GM23338 (cell line): ENCODE data around the gene POU4F3. TPM values are rescaled to one million over a fixed set of nuclear protein-coding genes. Genes with fewer than 3 reads are reported as not detected.

Experiments
- ATAC-seq: fragments of 200-7000 bp; cut with Tn5 transposase; 3 replicates; pipeline ENCODE4 v1.9.1; 2020
- DNase-seq: peaks from one replicate; pipeline ENCODE4 v3.0.0-alpha.2; 2015; ENCODE audit warnings: low spot score
- H2AFZ ChIP-seq: fragments of 200-600 bp; sonication (generic); 2 replicates; pipeline ENCODE4 v1.8.0; 2016; ENCODE audit warnings: antibody characterized with exemption, mild to moderate bottlenecking, moderate library complexity
- H3F3A ChIP-seq: fragments of 200-600 bp; sonication (generic); replicated peaks from 2 replicates; pipeline ENCODE4 v1.8.0; 2017; ENCODE audit warnings: antibody characterized with exemption, mixed run types, low read depth
- H3K27ac ChIP-seq: fragments of 200-600 bp; sonication (generic); 2 replicates; pipeline ENCODE4 v1.6.1; 2016; ENCODE audit warnings: low read depth
- H3K27me3 ChIP-seq: fragments of 200-600 bp; sonication (generic); 2 replicates; pipeline ENCODE4 v1.8.0; 2016; ENCODE audit warnings: mild to moderate bottlenecking, mixed run types, moderate library complexity; ENCODE audit not compliant: insufficient read depth
- H3K36me3 ChIP-seq: fragments of 200-600 bp; sonication (generic); 2 replicates; pipeline ENCODE4 v1.8.0; 2016; ENCODE audit warnings: mild to moderate bottlenecking; ENCODE audit not compliant: insufficient read depth
- H3K4me1 ChIP-seq: fragments of 200-600 bp; sonication (generic); 2 replicates; pipeline ENCODE4 v1.8.0; 2016; ENCODE audit warnings: mild to moderate bottlenecking, moderate library complexity; ENCODE audit not compliant: insufficient read depth
- H3K4me2 ChIP-seq: fragments of 200-600 bp; sonication (generic); 2 replicates; pipeline ENCODE4 v1.7.1; 2017; ENCODE audit warnings: mixed run types
- H3K4me3 ChIP-seq: fragments of 200-600 bp; sonication (generic); 2 replicates; pipeline ENCODE4 v1.6.1; 2016; ENCODE audit warnings: mixed run types
- H3K79me2 ChIP-seq: fragments of 200-600 bp; sonication (generic); replicated peaks from 2 replicates; pipeline ENCODE4 v1.8.0; 2017; ENCODE audit warnings: mild to moderate bottlenecking; ENCODE audit not compliant: insufficient read depth
- H3K9me2 ChIP-seq: fragments of 200-600 bp; sonication (generic); 2 replicates; pipeline ENCODE4 v1.8.0; 2017; ENCODE audit not compliant: insufficient read depth
- H4K20me1 ChIP-seq: fragments of 200-600 bp; sonication (generic); replicated peaks from 2 replicates; pipeline ENCODE4 v1.8.0; 2017; ENCODE audit warnings: mild to moderate bottlenecking; ENCODE audit not compliant: insufficient read depth
- H3K27ac Mint-ChIP-seq: 2 replicates; pipeline ENCODE4 v1.8.0; 2020; ENCODE audit warnings: inconsistent platforms, mild to moderate bottlenecking, moderate library complexity, mixed read lengths
- H3K27me3 Mint-ChIP-seq: 3 replicates; pipeline ENCODE4 v1.8.0; 2022; ENCODE audit warnings: low read depth, mild to moderate bottlenecking, moderate library complexity, mixed read lengths, inconsistent platforms; ENCODE audit not compliant: insufficient read depth, poor library complexity
- H3K36me3 Mint-ChIP-seq: 3 replicates; pipeline ENCODE4 v1.8.0; 2021; ENCODE audit warnings: low read depth, mild to moderate bottlenecking, inconsistent platforms, moderate library complexity, mixed read lengths
- H3K4me1 Mint-ChIP-seq: 3 replicates; pipeline ENCODE4 v1.8.0; 2020; ENCODE audit warnings: mild to moderate bottlenecking, inconsistent platforms, mixed read lengths
- H3K4me3 Mint-ChIP-seq: 3 replicates; pipeline ENCODE4 v1.8.0; 2021; ENCODE audit warnings: moderate library complexity, mild to moderate bottlenecking, inconsistent platforms, mixed read lengths
- H3K9me3 Mint-ChIP-seq: 3 replicates; pipeline ENCODE4 v1.8.0; 2020; ENCODE audit warnings: moderate library complexity, mild to moderate bottlenecking, inconsistent platforms, mixed read lengths
- CREB1 ChIP-seq: fragments of 250-450 bp; sonication (Bioruptor Pico); IDR thresholded peaks from 2 replicates; pipeline ENCODE4 v1.5.0; 2020; ENCODE audit warnings: low read depth, mild to moderate bottlenecking, moderate library complexity
- CTCF ChIP-seq, 2 experiments: fragments of 200-600 bp in 1 of 2; sonication (generic) in 1 of 2; conservative IDR thresholded peaks; 2 replicates each; pipeline versions ENCODE4 v1.5.1 to v1.6.1; 2016 to 2017; ENCODE audit warnings: antibody characterized with exemption in 2 of 2, low read depth in 2 of 2, mild to moderate bottlenecking in 2 of 2, moderate library complexity in 1 of 2
- EZH2 ChIP-seq: fragments of 200-600 bp; sonication (generic); IDR thresholded peaks from one replicate; pipeline ENCODE4 v1.8.0; 2017; ENCODE audit warnings: antibody characterized with exemption, mild to moderate bottlenecking, low read depth; ENCODE audit not compliant: unreplicated experiment
- EZH2phosphoT487 ChIP-seq: fragments of 200-600 bp; sonication (generic); IDR thresholded peaks from one replicate; pipeline ENCODE4 v1.8.1; 2018; ENCODE audit warnings: antibody characterized with exemption; ENCODE audit not compliant: unreplicated experiment
- NANOG ChIP-seq: IDR thresholded peaks from 2 replicates; pipeline ENCODE4 v1.6.1; 2016; ENCODE audit warnings: antibody characterized with exemption, borderline replicate concordance
- POLR2AphosphoS5 ChIP-seq: IDR thresholded peaks from 2 replicates; pipeline ENCODE4 v1.6.1; 2016; ENCODE audit warnings: antibody characterized with exemption, low read depth
- REST ChIP-seq: IDR thresholded peaks from one replicate; pipeline ENCODE4 v1.6.1; 2018; ENCODE audit warnings: antibody characterized with exemption; ENCODE audit not compliant: unreplicated experiment
- STAT1 ChIP-seq: IDR thresholded peaks from one replicate; pipeline ENCODE4 v1.6.1; 2016; ENCODE audit warnings: antibody characterized with exemption; ENCODE audit not compliant: unreplicated experiment
- ZNF331 ChIP-seq: fragments of 250-450 bp; sonication (Bioruptor Pico); IDR thresholded peaks from 2 replicates; pipeline ENCODE4 v1.5.0; 2020; ENCODE audit warnings: low read depth, mild to moderate bottlenecking, moderate library complexity
- polyA plus RNA-seq: library from polyadenylated mRNA; unstranded; fragments of >200 nt; fragmentation: Nextera tagmentation; extraction: Ambion mirVana; gene quantifications from 2 replicates; pipeline ENCODE4 v1.2.1, GENCODE V29; 2016
- total RNA-seq: library from RNA; depleted of rRNA; stranded (reverse); fragments of >200 nt; shearing (Covaris generic); gene quantifications from 2 replicates; pipeline ENCODE4 v1.2.3, GENCODE V29; 2014
- TF ChIP-seq, protein P1 (sequence below): IDR thresholded peaks from 2 replicates; pipeline ENCODE4 v1.6.1; 2016; ENCODE audit warnings: antibody characterized with exemption

POU4F3 gene
- total and polyA plus RNA-seq, 2 experiments from 2014 or later, result 0.49 TPM; not detected in 1

- no peak for ATAC-seq
- peaks cover 3% of the 10 kb centered on the region for H3K27me3 Mint-ChIP-seq
These were observed 21.2 kb downstream of the POU4F3 start for GRCh38 chr5:146359836-146360235.

More at GRCh38 chr5:146359836-146360235, 21.2 kb downstream of the POU4F3 start:
- Histone ChIP-seq H3K27me3 (no peaks in the 10 kb centered on the region), H4K20me1 (no peaks in the 10 kb centered on the region), H3K9me2 (no peaks in the 10 kb centered on the region), H3K36me3 (no peaks in the 10 kb centered on the region), H3K4me2 (no peak overlapping the region), H3F3A (no peaks in the 10 kb centered on the region), H3K4me1 (no peaks in the 10 kb centered on the region), H3K79me2 (no peaks in the 10 kb centered on the region), H2AFZ (no peak overlapping the region), H3K27ac (no peak overlapping the region), H3K4me3 (no peak overlapping the region)
- Mint-ChIP-seq H3K4me3 (no peak overlapping the region), H3K4me1 (peaks cover under 1% of the 10 kb centered on the region; the same call in 1 of the 3 replicates), H3K36me3 (no peaks in the 10 kb centered on the region), H3K27ac (no peak overlapping the region), H3K9me3 (no peaks in the 10 kb centered on the region)
- TF ChIP-seq NANOG (no peak), ZNF331 (CRISPR knock-in tag) (no peak), CTCF (conservative IDR thresholded peaks at IDR 0.05; ENCODE audit: low read depth in 2 of 2) (no peak), POLR2AphosphoS5 (no peak), STAT1 (no peak), CREB1 (no peak), EZH2phosphoT487 (no peak), EZH2 (no peak), REST (no peak)
- TF ChIP-seq, protein P1, sequence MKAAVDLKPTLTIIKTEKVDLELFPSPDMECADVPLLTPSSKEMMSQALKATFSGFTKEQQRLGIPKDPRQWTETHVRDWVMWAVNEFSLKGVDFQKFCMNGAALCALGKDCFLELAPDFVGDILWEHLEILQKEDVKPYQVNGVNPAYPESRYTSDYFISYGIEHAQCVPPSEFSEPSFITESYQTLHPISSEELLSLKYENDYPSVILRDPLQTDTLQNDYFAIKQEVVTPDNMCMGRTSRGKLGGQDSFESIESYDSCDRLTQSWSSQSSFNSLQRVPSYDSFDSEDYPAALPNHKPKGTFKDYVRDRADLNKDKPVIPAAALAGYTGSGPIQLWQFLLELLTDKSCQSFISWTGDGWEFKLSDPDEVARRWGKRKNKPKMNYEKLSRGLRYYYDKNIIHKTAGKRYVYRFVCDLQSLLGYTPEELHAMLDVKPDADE, result no peak
- no peak for DNase-seq
